Stimulated activated CD4-positive, alpha-beta T cell treated with anti-CD3 and anti-CD28 coated beads, Interleukin-4, amount 100 ng/mL, for 4 hours (primary cell): ENCODE measurements around the gene ZC3H11A.
"Not testable (repeated sequence)": the region's sequence is repeated elsewhere in the genome, so short reads cannot be mapped to it uniquely, and the experiment has no call there.

Experiments used
- DNase-seq, 2 experiments: peaks; one replicate each; pipeline ENCODE4 v3.0.0-alpha.2; 2020

ZC3H11A gene

DNA sequence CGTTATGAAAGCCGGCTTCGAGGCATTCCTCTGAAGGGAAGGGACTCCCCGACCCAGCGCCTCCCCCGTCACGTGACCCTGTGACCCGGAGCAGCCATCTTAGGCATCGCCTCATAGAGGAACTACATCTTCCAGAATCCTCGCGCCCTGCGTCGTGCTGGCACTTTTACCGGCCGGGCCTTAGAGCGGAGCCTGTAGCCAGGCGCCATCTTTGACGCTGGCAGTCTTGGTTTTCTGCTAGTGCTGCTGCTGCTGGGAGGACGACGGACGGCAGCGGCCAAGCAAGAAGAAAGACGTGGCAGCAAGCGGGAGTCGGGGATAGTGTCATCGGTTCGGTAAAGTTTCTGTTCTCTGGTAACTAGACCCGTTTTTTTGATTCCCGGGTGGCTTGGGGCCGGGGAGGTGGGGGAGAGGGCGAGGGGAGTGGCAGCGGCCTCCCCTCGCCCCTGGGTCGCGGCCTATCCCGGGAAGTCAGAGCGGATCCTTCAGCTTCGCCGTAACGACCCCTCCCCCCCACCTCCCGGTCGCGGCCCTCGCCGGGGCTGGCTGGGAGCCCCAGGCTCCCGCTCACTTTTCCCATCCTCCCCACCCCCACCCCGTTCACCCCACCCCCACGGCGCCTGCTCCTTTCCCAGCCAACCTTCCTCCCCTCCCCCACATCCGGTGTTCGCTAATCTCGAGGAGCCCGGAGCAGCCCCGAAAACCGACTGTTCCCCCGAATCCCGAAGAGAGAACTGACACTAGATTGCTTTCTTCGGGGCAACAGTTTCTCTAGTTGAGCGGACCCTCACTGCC, at the start of gene ZC3H11A, which contains the start of gene ZBED6:
TSS of gene ZC3H11A (plus strand) at position 183 of the 795 bp plus-strand sequence. CDS start 21,448 bp downstream, outside the sequence.
TSS of gene ZBED6 (plus strand) at position 183 of the 795 bp plus-strand sequence. CDS start 1,900 bp downstream, outside the sequence.
- DNase-seq: peak; percentile 95 to 99

DNA sequence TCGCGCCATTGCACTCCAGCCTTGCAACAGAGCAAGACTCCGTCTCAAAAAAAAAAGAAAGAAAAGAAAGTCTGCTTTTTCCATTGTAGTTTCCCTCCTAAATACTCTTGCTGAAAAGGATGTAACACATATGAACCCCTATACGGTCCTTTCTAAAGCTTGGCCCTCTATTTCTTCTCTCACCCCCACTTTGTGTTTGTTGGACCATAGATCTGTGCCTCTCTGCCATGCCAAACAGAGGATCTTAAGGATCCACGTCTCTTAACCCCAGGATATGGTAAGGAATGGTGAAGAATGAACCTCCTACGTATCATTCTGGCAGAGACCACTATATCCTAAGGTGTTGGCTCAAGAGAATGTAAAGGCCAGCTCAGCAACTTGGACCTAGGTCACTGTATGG, 49.1 kb upstream of the ZC3H11A start:
- no peak for DNase-seq

DNA sequence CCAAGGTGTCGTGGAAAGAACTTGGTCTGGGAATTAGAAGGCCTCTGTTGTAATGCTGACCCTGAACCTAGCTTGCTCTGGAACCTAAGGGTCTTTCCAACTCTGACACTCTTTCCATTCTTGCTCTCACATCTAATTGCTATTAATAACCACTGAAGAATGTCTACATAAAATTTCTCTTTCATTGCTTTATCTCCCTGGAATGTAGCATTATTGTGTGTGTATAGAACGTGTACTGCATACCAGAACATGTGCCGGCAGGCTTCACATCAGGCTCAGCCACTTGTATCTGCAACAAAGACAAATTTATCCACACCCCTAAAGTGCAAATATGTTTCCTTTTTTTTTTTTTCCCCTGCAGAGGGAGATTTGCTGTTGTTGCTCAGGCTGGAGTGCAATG, 44.4 kb upstream of the ZC3H11A start:
- no peak for DNase-seq

DNA sequence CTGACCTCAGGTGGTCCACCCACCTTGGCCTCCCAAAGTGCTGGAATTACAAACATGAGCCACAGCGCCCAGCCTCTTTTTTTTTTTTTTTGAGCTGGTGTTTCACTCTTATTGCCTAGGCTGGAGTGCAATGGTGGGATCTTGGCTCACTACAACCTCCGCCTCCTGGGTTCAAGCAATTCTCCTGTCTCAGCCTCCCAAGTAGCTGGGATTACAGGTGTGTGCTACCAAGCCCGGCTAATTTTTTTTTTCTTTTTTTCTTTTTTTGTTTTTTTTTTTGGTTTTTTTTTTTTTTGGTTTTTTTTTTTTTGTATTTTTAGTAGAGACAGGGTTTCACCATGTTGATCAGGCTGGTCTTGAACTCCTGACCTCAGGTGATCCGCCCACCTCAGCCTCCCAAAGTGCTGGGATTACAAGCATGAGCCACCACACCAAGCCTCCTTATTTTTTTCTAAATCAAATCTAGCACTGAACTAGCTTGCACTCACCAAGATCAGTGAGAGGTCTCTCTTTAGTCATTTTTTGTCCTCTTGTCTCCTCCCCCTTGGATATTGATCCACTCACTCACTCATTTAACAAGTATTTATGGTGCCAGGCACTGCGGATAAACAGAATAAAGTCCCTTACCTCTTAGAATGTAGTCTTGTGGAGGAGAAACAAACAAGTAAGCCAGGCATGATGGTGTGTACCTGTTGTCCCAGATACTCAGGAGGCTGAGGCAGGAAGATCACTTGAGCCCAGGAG, 43.6 kb upstream of the ZC3H11A start:
- not testable (repeated sequence) for DNase-seq

DNA sequence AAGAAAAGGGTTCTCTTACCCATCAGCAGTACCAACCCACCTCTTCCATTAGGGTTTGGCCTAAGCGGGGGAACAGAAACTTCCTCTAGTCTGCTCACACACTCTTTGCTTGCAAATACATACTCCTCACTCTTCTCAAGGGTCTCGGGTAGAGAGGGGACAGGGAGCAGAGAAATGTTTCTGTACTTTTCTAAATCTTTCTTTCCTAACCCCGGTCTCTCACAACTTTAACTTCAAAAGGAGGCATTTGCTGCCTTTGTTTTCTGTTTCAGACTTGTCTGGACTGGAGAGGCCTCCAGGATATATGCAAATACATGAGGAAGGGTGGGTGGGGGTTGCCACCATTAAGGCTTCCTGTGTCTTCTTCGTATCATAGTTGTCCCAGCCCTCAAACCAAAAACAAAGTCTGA, 41.0 kb upstream of the ZC3H11A start:
- peak in 1 of 2 experiments; percentile 27 for DNase-seq

DNA sequence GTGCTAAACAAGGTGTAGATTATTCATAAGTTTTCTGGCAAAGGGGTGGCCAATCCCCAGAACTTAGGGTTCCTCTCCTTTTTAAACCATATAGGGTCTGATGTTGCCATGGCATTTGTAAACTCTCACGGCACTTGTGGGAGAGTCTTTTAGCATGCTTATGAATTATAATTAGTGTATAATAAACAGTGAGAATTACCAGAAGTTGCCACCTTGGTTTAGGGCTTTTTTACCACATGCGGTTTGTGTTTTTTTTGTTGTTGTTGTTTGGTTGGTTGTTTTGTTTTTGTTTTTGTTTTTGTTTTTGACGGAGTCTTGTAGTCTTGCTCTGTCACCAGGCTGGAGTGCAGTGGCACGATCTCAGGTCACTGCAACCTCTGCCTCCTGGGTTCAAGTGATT, 39.4 kb upstream of the ZC3H11A start:
- DNase-seq: no peak

DNA sequence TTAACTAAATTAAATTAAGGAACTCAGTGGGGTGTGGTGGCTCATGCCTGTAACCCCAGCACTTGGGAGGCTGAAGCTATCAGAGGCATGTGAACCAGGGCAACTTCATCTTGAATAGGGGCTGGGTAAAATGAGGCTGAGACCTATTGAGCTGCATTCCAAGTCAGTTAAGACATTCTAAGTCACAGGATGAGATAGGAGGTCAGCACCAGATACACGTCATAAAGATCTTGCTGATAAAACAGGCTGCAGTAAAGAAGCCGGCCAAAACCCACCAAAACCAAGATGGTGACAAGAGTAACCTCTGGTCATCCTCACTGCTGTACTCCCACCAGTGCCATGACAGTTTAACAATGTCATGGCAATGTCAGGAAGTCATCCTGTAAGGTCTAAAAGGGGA, 36.7 kb upstream of the ZC3H11A start:
- DNase-seq: not testable (repeated sequence)

DNA sequence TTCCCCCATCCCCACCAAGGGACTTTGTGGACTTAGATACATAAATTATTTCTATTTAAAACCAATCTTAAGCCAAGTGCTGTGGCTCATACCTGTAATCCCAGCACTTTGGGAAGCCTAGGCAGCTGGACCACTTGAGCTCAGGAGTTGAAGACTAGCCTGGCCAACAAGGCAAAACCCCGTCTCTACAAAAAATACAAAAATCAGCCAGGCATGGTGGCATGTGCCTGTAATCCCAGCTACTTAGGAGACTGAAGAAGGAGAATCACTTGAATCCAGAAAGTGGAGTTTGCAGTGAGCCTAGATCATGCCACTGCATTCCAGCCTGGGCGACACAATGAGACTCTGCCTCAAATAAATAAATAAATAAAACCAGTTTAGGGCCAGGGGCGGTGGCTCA, 34.9 kb upstream of the ZC3H11A start:
- no peak for DNase-seq

DNA sequence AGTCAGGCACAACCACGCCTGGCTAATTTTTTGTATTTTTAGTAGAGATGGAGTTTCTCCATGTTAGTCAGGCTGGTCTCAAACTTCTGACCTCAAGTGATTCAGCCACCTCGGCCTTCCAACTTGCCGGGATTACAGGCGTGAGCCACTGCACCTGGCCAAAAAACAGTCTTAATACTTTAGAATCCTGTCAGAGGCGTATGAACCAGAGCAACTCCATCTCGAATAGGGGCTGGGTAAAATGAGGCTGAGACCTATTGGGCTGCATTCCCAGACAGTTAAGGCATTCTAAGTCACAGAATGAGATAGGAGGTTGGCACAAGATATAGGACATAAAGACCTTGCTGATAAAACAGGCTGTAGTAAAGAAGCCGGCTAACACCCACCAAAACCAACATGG, 33.5 kb upstream of the ZC3H11A start:
- DNase-seq: not testable (repeated sequence)

DNA sequence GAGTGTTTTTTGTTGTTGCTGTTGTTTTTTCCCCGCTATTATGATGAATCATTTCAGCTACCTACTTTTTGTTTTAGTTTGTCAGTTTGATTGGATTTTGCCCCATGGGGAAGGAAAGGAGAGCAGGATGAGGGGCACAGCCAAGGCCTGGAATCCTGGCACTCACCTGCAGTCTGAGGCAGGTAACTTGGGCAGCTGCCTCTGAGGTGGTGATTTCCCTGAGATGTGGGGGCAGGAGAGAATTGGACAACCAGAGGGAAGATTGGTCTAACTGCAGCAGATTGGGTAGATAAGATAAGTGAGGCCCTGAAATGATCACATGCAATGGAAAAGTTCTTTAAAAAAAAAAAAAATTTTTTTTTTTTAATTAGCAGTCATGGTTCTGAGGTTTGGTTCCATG, 31.9 kb upstream of the ZC3H11A start:
- DNase-seq: no peak

DNA sequence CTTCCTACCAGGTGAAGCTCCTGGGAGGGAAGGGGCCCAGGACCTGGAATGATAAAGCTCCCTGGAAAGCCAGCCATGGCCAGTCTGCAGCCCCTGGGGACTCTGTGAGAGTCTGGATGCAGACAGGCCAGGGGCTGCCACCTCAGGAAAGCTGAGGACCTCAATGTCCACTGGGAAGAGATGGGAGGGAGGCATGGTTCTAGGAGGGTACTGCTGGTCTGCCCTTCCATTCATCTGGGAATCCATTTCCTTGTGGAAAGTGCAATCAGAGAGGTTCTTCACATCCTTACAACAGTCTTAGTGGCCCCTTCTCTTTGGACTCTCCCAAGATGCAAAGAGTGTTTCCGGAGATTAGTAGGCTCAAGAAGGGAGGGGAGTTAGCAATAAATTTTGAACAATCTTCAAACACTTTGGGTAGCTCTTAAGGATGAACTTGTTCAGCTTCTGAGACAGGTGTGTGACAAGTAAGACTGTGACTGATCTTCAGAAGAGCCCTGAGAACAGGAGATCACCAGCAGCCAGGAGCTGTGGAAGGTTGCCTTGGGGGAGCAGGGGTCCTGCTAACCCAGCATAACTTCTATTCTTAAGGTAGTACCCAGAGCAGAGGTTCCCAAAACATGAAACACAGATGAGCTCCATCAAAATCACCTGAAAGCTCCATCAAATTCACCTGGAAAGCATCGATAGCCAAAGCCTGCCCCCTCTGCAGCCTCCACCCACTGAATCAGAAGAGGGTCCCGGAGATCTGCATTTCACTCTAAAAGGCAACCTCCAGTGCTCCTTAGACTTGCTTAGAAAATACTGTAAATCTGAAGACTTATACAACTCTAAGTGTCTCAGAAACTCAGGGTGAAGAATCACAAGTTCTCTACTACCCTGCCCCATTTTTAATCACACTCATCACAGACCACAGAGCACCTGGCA, 31.1 kb upstream of the ZC3H11A start:
- no peak for DNase-seq

DNA sequence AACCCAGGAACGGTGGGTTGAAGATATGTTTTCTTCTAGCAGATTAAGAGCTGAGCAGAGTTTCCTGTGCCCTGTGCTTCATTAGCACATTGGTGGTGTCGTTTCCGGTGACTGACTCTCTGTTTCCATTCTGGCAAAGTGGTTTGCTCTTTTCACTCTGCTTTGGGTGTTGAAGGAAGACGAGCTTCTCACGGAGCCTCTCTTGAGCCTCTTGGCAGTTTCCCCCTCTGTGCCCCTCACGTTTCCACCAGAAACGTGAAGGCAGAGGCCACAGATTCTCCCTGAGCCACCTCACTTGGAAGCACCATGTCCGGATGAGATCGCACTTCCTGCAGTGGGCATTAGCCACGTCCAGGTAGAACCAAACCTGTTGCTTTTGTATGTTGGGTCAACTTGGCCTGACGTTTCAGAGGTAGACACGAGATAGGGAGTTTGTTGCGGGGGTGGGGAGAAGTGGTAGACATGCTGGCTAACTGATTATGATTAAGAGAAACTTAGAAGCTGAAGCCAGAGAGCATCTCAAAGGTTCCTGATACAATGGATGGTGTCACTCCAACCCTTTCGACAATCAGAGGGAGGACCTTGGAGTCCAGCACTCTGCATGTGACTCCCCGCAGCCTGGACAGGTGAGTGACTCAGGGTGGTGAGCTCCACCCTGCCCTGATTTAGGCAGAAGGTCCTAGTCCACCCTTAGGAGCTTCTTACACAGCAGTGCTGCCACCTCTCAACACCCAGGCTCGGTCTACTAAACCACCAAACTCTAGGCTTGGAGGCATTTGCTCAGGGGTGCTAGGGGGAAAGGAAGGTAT, 30.2 kb upstream of the ZC3H11A start, which contains the start of gene LAX1:
TSS of gene LAX1 (plus strand) at position 155 of the 809 bp plus-strand sequence. CDS start at position 538, 383 bp downstream.
- DNase-seq: peak; percentile 53 to 87

DNA sequence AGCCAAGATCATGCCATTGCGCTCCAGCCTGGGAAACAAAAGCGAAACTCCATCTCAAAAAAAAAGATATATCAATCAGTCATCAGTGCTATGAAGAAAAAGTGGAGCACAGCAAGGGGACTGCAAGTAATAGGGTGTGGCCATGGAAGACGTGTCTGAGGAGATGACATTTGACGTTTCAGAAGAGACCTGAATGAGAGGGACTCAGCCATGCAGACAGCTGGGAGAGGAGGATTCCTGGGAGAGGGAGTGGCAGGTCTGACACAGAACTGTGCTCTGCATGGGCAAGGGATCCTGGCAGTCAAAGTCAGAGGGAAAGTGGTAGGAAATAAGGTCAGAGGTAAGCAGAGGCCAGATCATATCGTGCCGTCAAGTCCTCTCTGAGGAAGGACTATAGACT, 27.2 kb upstream of the ZC3H11A start:
- DNase-seq: no peak

DNA sequence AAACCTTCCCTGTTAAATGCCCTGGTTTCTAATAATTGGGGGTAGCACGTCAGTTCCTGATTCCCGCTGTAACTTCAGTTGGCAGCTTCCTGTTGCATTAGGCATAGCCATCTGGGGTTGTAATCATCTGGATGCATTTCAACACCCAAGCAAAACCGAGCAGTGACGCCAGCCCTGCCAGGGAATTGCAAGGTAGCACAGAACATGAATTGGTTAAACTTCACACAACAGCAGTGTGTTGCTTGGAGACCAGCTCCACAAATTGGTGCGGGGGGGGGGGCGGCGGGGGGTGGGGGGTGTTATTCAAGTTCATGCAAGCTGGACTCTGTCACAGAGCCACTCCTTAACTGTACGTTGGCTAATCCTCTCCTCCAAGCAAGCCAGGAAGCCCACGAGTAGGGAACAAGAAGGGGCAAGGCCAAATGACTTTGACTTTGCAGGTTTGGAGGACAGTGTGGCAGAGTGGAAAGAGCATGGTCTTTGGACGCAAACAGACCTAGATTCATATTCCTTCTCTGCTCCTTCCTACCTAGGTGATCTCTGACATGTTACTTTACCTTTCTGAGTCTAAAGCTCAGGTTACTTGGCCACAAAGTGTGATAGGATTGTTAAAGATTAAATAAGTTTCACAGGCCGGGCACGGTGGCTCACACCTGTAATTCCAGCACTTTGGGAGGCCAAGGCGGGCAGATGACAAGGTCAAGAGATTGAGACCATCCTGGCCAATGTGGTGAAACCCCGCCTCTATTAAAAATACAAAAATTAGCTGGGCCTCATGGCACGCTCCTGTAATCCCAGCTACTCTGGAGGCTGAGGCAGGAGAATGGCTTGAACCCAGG, 25.7 kb upstream of the ZC3H11A start:
- DNase-seq: no peak

DNA sequence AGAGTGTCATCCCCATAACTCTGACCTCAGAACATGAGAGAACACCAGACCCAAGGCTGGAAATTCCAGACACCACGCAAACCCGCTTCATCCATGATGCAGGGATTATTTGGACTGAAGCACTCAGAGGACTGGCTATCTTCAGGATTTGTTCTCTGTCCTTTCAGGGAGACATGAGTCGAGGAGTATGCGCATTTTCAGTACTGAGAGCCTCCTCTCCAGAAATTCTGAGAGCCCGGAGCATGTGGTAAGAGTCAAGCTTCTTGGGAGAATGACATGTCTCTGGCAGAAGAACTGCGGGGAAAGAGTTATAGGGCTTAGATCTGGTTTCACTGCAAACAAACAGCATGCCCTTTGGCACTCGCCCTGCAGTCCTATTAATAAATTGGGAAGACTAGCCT, 23.5 kb upstream of the ZC3H11A start:
- no peak for DNase-seq

DNA sequence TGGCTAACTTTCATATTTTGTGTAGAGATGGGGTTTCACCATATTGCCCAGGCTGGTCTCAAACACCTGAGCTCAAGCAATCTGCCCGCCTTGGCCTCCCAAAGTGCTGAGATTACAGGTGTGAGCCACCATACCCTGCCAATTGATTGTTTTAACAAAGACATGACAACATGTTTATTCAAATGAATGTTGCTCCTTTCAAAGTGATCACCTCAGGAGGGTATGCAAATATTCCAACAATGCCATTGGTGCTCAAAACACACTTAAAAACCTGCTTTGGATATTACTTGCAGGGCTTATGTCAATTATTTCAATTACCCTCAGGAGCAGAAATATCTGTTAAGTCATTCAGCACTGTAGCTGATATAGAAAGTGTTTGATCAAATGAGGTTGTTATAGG, 22.6 kb upstream of the ZC3H11A start:
- DNase-seq: no peak

DNA sequence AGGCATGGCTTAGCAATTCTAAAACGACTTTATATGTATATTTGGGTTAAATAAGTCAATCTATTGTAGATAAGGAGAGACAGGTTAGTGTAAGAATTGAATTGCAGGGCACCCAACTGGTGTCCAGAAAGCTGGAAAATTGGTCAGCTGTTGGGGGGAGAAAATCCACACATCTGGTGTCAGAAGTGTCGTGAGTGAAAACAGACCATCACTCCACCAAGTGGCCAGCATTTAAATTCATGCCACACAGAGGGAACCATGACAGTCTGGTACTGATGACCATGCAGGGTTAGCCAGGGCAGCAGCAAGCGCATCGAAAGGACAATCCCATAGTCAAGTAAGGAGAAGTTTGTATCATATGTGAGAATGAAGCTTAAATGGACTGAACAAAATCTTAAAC, 18.8 kb upstream of the ZC3H11A start:
- DNase-seq: no peak

DNA sequence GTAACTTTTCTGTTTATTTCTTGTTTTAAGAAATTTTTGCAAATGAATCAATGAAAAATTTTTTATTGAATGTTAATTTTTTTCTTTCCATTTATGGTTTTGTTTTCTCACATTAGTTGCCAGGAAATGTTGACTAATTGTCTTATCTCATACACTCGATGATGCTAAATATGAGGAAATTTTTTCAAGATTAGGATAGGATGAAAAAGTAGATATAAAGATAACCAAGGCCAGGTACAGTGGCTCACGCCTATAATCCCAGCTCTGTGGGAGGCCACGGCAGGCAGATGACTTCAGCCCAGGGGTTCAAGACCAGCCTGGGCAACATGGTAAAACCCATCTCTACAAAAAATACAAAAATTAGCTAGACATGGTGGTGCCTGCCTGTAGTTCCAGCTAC, 17.8 kb upstream of the ZC3H11A start:
- no peak for DNase-seq

DNA sequence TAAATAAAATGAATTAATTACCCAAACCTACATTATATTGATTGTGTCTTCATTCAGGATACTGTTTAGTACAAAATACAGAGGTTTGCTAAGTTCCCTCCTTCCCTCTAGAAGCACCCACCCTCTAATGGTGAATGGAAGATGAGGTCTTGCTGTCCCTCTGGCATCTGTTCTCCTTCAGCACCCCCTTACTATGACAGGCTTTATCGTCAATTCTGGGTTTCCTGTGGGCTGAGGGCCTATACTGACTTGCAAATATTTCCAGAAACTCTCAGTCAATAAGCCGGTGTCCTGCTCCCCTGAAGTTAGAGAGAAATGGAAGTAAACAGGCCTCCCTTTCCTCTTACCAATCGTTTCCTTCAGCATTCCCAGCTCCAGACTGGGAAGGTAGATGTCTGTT, 17.3 kb upstream of the ZC3H11A start:
- no peak for DNase-seq

DNA sequence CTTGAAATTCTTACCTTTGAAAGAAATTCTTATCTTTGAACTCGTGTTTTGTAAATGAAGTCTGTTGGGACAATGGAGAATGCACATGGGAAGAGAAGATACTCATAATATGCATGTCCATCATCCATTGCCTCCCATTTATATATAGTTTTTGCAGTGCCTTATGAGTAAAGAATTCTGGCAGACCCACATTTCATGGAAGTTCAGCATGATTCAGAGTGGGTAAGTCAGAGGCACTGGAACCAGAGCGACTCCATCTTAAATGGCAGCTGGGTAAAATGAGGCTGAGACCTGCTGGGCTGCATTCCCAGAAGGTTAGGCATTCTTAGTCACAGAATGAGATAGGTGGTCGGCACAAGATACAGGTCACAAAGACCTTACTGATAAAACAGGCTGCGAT, 16.6 kb upstream of the ZC3H11A start:
- no peak for DNase-seq

DNA sequence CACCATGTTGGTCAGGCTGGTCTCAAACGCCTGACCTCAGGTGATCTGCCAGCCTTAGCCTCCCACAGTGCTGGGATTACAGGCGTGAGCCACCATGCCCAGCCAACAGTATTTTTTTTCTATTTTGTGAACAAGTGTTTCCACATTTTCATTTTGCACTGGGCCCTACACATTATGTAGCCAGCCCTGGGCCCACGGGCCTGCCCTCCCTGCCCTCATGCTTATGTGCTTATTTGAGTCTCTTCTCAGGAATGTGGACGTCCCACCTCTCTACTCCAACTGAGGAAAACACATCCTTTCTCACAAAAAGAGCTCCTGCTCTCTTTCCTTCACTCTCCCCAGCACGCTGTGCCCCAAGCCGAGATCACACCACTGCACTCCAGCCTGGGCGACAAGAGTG, 13.5 kb upstream of the ZC3H11A start:
- DNase-seq: no peak
